Stimulated activated CD8-positive, alpha-beta memory T cell treated with anti-CD3 and anti-CD28 coated beads, Interleukin-12 subunit alpha, Interleukin-12 subunit beta, amount 100 ng/mL, for 1 hour (primary cell): ENCODE data around the gene JARID2.

ENCODE experiments used
- DNase-seq: peaks from one replicate; pipeline ENCODE4 v3.0.0-alpha.2; 2020; ENCODE audit warnings: low read depth

The JARID2 gene

GRCh38 chr6:15417811-15418210 is 171.9 kb downstream of the JARID2 start:
- DNase-seq, result no peak

- DNase-seq, result no peak
Observed at GRCh38 chr6:15419493-15419892, 173.6 kb downstream of the JARID2 start.

- no peak for DNase-seq
Observed at GRCh38 chr6:15420959-15421438, 175.1 kb downstream of the JARID2 start.

- DNase-seq, result no peak
Observed at GRCh38 chr6:15421945-15422733, 176.3 kb downstream of the JARID2 start.

- no peak for DNase-seq
Observed at GRCh38 chr6:15423286-15423993, 177.6 kb downstream of the JARID2 start.

- no peak for DNase-seq
Observed at GRCh38 chr6:15425947-15426346, 180.1 kb downstream of the JARID2 start.

- no peak for DNase-seq
Observed at GRCh38 chr6:15426395-15426794, 180.5 kb downstream of the JARID2 start.

GRCh38 chr6:15426901-15427300 is 181.0 kb downstream of the JARID2 start:
- no peak for DNase-seq

GRCh38 chr6:15427331-15428070 is 181.6 kb downstream of the JARID2 start:
- no peak for DNase-seq

GRCh38 chr6:15429141-15430110 is 183.6 kb downstream of the JARID2 start:
- no peak for DNase-seq

GRCh38 chr6:15430186-15430585 is 184.3 kb downstream of the JARID2 start:
- no peak for DNase-seq

- DNase-seq, result no peak
Observed at GRCh38 chr6:15430931-15431405, 185.1 kb downstream of the JARID2 start.

- no peak for DNase-seq
Observed at GRCh38 chr6:15431762-15432483, 186.1 kb downstream of the JARID2 start.

- no peak for DNase-seq
Observed at GRCh38 chr6:15433511-15433861, 187.6 kb downstream of the JARID2 start.

- no peak for DNase-seq
Observed at GRCh38 chr6:15434263-15434662, 188.4 kb downstream of the JARID2 start.

GRCh38 chr6:15434823-15435380 is 189.0 kb downstream of the JARID2 start:
- no peak for DNase-seq

GRCh38 chr6:15435468-15435867 is 189.6 kb downstream of the JARID2 start:
- DNase-seq, result no peak

- DNase-seq, result no peak
Observed at GRCh38 chr6:15436451-15436850, 190.6 kb downstream of the JARID2 start.

GRCh38 chr6:15437090-15437635 is 191.3 kb downstream of the JARID2 start:
- no peak for DNase-seq

- no peak for DNase-seq
Observed at GRCh38 chr6:15439410-15440025, 193.6 kb downstream of the JARID2 start.
